ENCODE data around the gene SBNO2. TPM values are rescaled to one million over a fixed set of nuclear protein-coding genes. Genes with fewer than 3 reads are reported as not detected.

The SBNO2 gene
- total and polyA plus RNA-seq, 4 donors: 45.6 to 155 (median 95.9) TPM

DNA sequence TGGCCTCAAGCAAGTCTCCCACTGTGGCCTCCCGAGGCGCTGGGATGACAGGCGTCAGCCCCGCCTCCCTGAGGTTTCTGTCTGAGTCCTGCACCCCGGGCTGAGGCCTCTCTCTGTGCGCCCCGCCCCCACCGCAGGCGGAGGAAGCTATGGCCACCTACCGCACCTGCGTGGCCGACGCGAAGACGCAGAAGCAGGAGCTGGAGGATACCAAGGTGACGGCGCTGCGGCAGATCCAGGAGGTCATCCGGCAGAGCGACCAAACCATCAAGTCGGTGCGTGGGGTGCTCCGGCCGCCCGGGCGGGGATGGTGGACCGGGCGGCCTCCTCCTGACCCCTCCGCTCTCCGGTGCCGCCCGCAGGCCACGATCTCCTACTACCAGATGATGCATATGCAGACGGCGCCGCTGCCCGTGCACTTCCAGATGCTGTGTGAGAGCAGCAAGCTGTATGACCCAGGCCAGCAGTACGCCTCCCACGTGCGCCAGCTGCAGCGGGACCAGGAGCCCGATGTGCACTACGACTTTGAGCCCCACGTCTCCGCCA is 94.4 kb downstream of the SBNO2 start:
- no peak overlapping the region for H3K27ac ChIP-seq (ENCODE audit: low read depth in 1 of 2, low read length in 1 of 2)
- H3K4me3 ChIP-seq: no peak overlapping the region
- no peaks in the 10 kb centered on the region for H3K9me3 ChIP-seq (ENCODE audit: control insufficient read depth in 4 of 4, insufficient read depth in 3 of 4, low read length in 3 of 4)
- no peak for ATAC-seq (ENCODE audit: insufficient read depth, low FRiP score)
- H3K27me3 ChIP-seq (ENCODE audit: control insufficient read depth in 3 of 3, insufficient read depth in 3 of 3, low read length in 2 of 3): no peaks in the 10 kb centered on the region
- TF ChIP-seq, protein P1, sequence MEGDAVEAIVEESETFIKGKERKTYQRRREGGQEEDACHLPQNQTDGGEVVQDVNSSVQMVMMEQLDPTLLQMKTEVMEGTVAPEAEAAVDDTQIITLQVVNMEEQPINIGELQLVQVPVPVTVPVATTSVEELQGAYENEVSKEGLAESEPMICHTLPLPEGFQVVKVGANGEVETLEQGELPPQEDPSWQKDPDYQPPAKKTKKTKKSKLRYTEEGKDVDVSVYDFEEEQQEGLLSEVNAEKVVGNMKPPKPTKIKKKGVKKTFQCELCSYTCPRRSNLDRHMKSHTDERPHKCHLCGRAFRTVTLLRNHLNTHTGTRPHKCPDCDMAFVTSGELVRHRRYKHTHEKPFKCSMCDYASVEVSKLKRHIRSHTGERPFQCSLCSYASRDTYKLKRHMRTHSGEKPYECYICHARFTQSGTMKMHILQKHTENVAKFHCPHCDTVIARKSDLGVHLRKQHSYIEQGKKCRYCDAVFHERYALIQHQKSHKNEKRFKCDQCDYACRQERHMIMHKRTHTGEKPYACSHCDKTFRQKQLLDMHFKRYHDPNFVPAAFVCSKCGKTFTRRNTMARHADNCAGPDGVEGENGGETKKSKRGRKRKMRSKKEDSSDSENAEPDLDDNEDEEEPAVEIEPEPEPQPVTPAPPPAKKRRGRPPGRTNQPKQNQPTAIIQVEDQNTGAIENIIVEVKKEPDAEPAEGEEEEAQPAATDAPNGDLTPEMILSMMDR (IDR thresholded peaks at IDR 0.05; ENCODE audit: control extremely low read depth, extremely low read depth): no peak
- WGBS, 2 donors: 92 to 94% methylated on average over 45 of the region's 45 CpGs
- peaks cover 0 to 46% (median 0%) of the 10 kb centered on the region in 4 donors for H3K36me3 ChIP-seq (ENCODE audit: control insufficient read depth in 4 of 4, insufficient read depth in 4 of 4, low read length in 4 of 4)
- H3K9ac ChIP-seq (ENCODE audit: insufficient read depth in 1 of 2, low read length in 2 of 2): no peak overlapping the region
- no peak for DNase-seq
- peaks cover 0 to 21% (median 0%) of the 10 kb centered on the region in 5 donors for H3K4me1 ChIP-seq (ENCODE audit: control insufficient read depth in 5 of 5, insufficient read depth in 5 of 5, low read length in 5 of 5)

DNA sequence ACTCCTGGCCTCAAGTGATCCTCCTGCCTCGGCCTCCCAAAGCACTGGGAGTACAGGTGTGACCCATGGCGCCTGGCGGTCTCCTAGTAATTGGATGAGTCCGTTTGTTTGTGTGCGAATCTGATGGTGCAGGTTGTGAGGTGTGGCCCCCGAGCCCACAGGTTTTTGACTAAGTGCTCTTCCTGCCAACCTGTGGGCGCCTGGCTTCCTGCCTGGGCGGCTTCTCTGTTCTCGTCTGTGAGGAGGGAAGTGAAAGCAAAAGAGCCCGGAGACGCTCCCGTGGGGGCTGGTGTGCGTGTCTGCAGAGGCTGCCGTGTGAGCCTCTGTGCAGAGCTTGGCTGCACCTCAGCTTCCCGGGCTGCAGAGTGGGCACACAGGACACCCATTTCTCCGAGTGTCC is 97.1 kb downstream of the SBNO2 start:
- peaks cover 0 to 7% (median 7%) of the 10 kb centered on the region in 3 donors for H3K27me3 ChIP-seq (ENCODE audit: control insufficient read depth in 3 of 3, insufficient read depth in 3 of 3, low read length in 2 of 3)
- peak overlapping the region in 1 of 2 donors; percentile 53 for H3K27ac ChIP-seq (ENCODE audit: low read depth in 1 of 2, low read length in 1 of 2)
- no peak for ATAC-seq (ENCODE audit: insufficient read depth, low FRiP score)
- 23 to 28% methylated on average over 16 of the region's 16 CpGs for WGBS, 2 donors
- H3K4me1 ChIP-seq (ENCODE audit: control insufficient read depth in 5 of 5, insufficient read depth in 5 of 5, low read length in 5 of 5): peaks cover 0 to 22% (median 0%) of the 10 kb centered on the region in 5 donors
- no peak for DNase-seq
- H3K4me3 ChIP-seq: no peak overlapping the region
- no peak overlapping the region for H3K9ac ChIP-seq (ENCODE audit: insufficient read depth in 1 of 2, low read length in 2 of 2)
- H3K9me3 ChIP-seq (ENCODE audit: control insufficient read depth in 4 of 4, insufficient read depth in 3 of 4, low read length in 3 of 4): no peaks in the 10 kb centered on the region
- peaks cover 0 to 40% (median 0%) of the 10 kb centered on the region in 4 donors for H3K36me3 ChIP-seq (ENCODE audit: control insufficient read depth in 4 of 4, insufficient read depth in 4 of 4, low read length in 4 of 4)
- TF ChIP-seq, protein P1 (IDR thresholded peaks at IDR 0.05; ENCODE audit: control extremely low read depth, extremely low read depth): no peak

DNA sequence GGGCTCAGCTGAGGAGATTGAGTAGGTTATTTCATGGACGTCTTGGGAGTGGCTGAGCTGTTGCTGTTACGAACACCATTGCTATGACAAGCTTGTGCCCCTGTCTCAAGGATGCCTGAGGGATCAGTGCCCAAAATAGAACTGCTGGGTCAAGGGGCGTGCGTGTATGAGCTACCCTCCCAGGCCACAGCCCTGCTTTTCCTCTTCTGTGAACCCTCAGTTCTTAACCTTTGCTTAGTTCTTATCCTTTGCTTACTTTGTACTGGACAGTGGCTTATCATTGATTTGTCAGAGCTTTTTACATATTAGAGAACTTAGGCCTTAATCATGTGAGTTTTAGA is 98.1 kb downstream of the SBNO2 start:
- DNase-seq (no peak), ATAC-seq (ENCODE audit: insufficient read depth, low FRiP score) (no peak)
- H3K9me3 ChIP-seq (ENCODE audit: control insufficient read depth in 4 of 4, insufficient read depth in 3 of 4, low read length in 3 of 4): no peaks in the 10 kb centered on the region
- H3K9ac ChIP-seq (ENCODE audit: insufficient read depth in 1 of 2, low read length in 2 of 2): no peak overlapping the region
- TF ChIP-seq, protein P1 (IDR thresholded peaks at IDR 0.05; ENCODE audit: control extremely low read depth, extremely low read depth): no peak
- WGBS, 2 donors: 65 to 90% methylated on average over 4 of the region's 4 CpGs
- peaks cover 0 to 39% (median 0%) of the 10 kb centered on the region in 4 donors for H3K36me3 ChIP-seq (ENCODE audit: control insufficient read depth in 4 of 4, insufficient read depth in 4 of 4, low read length in 4 of 4)
- H3K27me3 ChIP-seq (ENCODE audit: control insufficient read depth in 3 of 3, insufficient read depth in 3 of 3, low read length in 2 of 3): peaks cover 0 to 12% (median 12%) of the 10 kb centered on the region in 3 donors
- no peak overlapping the region for H3K4me3 ChIP-seq
- peaks cover 0 to 21% (median 0%) of the 10 kb centered on the region in 5 donors for H3K4me1 ChIP-seq (ENCODE audit: control insufficient read depth in 5 of 5, insufficient read depth in 5 of 5, low read length in 5 of 5)
- H3K27ac ChIP-seq (ENCODE audit: low read depth in 1 of 2, low read length in 1 of 2): peak overlapping the region in 1 of 2 donors; percentile 85
